ENCODE data around the gene CD79B.

The CD79B gene

GRCh38 chr17:63954402-63955063, 22.4 kb upstream of the CD79B start:
- no peak for DNase-seq (ENCODE audit: low read depth in 2 of 2)

- DNase-seq (ENCODE audit: low read depth in 2 of 2), result no peak
These were observed 19.1 kb upstream of the CD79B start for GRCh38 chr17:63950940-63951907.

GRCh38 chr17:63949576-63950250, 17.6 kb upstream of the CD79B start:
- no peak for DNase-seq (ENCODE audit: low read depth in 2 of 2)

- DNase-seq (ENCODE audit: low read depth in 2 of 2), result no peak
These were observed 16.4 kb upstream of the CD79B start for GRCh38 chr17:63948521-63948920.

GRCh38 chr17:63947711-63948330, 15.7 kb upstream of the CD79B start:
- DNase-seq (ENCODE audit: low read depth in 2 of 2), result no peak

- no peak for DNase-seq (ENCODE audit: low read depth in 2 of 2)
These were observed 14.6 kb upstream of the CD79B start for GRCh38 chr17:63946440-63947363.

- DNase-seq (ENCODE audit: low read depth in 2 of 2), result no peak
These were observed 13.8 kb upstream of the CD79B start for GRCh38 chr17:63945784-63946439.

GRCh38 chr17:63944736-63945499, 12.8 kb upstream of the CD79B start:
- DNase-seq (ENCODE audit: low read depth in 2 of 2), result no peak

GRCh38 chr17:63943745-63944144, 11.6 kb upstream of the CD79B start:
- no peak for DNase-seq (ENCODE audit: low read depth in 2 of 2)

GRCh38 chr17:63942309-63942985, 10.3 kb upstream of the CD79B start:
- no peak for DNase-seq (ENCODE audit: low read depth in 2 of 2)

- no peak for DNase-seq (ENCODE audit: low read depth in 2 of 2)
These were observed 9.6 kb upstream of the CD79B start for GRCh38 chr17:63941751-63942150.

- DNase-seq (ENCODE audit: low read depth in 2 of 2), result no peak
These were observed 9.0 kb upstream of the CD79B start for GRCh38 chr17:63941162-63941561.

- no peak for DNase-seq (ENCODE audit: low read depth in 2 of 2)
These were observed 8.5 kb upstream of the CD79B start for GRCh38 chr17:63940584-63940983.

GRCh38 chr17:63939884-63940283, 7.8 kb upstream of the CD79B start:
- no peak for DNase-seq (ENCODE audit: low read depth in 2 of 2)

GRCh38 chr17:63939401-63939800, 7.3 kb upstream of the CD79B start:
- DNase-seq (ENCODE audit: low read depth in 2 of 2), result no peak

- DNase-seq (ENCODE audit: low read depth in 2 of 2), result no peak
These were observed 5.8 kb upstream of the CD79B start for GRCh38 chr17:63937920-63938319.

GRCh38 chr17:63937319-63937718, 5.2 kb upstream of the CD79B start:
- no peak for DNase-seq (ENCODE audit: low read depth in 2 of 2)

- no peak for DNase-seq (ENCODE audit: low read depth in 2 of 2)
These were observed 2.3 kb upstream of the CD79B start for GRCh38 chr17:63934183-63935112.

Data from fibroblast of skin of left biceps (primary cell).